ENCODE data around the gene TYRO3. TPM values are rescaled to one million over a fixed set of nuclear protein-coding genes. Genes with fewer than 3 reads are reported as not detected.

TYRO3 gene
- total RNA-seq, 1 donor from 2014 or later: 106 TPM

DNA sequence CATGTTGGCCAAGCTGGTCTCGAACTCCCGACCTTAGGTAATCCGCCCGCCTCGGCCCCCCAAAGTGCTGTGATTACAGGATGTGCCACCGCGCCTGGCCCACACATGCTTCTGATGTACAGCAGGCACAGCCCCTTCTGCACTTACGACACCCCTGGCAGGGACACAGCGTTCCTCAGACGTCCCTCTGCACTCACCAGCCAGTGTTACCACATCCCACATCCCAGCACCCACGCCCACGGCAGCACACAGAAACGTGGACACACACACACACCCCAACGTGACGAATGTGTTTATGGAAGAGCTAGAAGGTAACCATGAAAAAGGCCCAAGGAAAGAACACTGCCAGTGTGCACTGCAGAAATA lies 14.4 kb upstream of the TYRO3 start:
- Mint-ChIP-seq H3K27ac (peak overlapping the region; percentile 81), H3K36me3 (ENCODE audit: insufficient read depth) (no peaks in the 10 kb centered on the region), H3K4me1 (ENCODE audit: low read depth) (peaks cover 2% of the 10 kb centered on the region), H3K4me3 (ENCODE audit: low read depth) (peak overlapping the region; percentile 97), H3K27me3 (no peaks in the 10 kb centered on the region), H3K9me3 (ENCODE audit: low read depth) (no peaks in the 10 kb centered on the region)
- no peak for DNase-seq (ENCODE audit: low spot score, unreplicated experiment)
- TF ChIP-seq, protein P1, sequence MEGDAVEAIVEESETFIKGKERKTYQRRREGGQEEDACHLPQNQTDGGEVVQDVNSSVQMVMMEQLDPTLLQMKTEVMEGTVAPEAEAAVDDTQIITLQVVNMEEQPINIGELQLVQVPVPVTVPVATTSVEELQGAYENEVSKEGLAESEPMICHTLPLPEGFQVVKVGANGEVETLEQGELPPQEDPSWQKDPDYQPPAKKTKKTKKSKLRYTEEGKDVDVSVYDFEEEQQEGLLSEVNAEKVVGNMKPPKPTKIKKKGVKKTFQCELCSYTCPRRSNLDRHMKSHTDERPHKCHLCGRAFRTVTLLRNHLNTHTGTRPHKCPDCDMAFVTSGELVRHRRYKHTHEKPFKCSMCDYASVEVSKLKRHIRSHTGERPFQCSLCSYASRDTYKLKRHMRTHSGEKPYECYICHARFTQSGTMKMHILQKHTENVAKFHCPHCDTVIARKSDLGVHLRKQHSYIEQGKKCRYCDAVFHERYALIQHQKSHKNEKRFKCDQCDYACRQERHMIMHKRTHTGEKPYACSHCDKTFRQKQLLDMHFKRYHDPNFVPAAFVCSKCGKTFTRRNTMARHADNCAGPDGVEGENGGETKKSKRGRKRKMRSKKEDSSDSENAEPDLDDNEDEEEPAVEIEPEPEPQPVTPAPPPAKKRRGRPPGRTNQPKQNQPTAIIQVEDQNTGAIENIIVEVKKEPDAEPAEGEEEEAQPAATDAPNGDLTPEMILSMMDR (IDR thresholded peaks at IDR 0.05; ENCODE audit: unreplicated experiment): no peak

DNA sequence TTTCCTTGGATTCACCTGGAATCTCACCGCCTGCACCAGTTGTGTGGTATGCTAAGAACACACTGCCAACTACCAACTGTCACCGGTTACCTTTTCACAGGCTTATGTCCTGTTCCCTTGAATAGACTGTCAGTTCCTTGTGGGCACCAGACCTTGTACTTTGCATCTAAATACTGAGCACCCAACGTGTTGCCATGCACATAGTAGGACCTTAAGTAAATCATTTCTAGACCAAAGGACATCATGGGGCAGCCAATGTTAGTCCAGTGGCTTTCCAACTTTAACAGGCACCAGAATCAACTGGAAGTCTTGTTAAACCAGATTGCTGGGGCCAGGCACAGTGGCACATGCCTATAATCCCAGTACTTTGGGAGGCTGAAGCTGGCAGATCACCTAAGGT lies 13.8 kb upstream of the TYRO3 start:
- DNase-seq (ENCODE audit: low spot score, unreplicated experiment): no peak
- Mint-ChIP-seq H3K27me3 (no peaks in the 10 kb centered on the region), H3K4me1 (ENCODE audit: low read depth) (peaks cover 2% of the 10 kb centered on the region), H3K27ac (peak overlapping the region; percentile 89), H3K9me3 (ENCODE audit: low read depth) (no peaks in the 10 kb centered on the region), H3K36me3 (ENCODE audit: insufficient read depth) (no peaks in the 10 kb centered on the region), H3K4me3 (ENCODE audit: low read depth) (peak overlapping the region; percentile 97)
- TF ChIP-seq, protein P1 (IDR thresholded peaks at IDR 0.05; ENCODE audit: unreplicated experiment): no peak

DNA sequence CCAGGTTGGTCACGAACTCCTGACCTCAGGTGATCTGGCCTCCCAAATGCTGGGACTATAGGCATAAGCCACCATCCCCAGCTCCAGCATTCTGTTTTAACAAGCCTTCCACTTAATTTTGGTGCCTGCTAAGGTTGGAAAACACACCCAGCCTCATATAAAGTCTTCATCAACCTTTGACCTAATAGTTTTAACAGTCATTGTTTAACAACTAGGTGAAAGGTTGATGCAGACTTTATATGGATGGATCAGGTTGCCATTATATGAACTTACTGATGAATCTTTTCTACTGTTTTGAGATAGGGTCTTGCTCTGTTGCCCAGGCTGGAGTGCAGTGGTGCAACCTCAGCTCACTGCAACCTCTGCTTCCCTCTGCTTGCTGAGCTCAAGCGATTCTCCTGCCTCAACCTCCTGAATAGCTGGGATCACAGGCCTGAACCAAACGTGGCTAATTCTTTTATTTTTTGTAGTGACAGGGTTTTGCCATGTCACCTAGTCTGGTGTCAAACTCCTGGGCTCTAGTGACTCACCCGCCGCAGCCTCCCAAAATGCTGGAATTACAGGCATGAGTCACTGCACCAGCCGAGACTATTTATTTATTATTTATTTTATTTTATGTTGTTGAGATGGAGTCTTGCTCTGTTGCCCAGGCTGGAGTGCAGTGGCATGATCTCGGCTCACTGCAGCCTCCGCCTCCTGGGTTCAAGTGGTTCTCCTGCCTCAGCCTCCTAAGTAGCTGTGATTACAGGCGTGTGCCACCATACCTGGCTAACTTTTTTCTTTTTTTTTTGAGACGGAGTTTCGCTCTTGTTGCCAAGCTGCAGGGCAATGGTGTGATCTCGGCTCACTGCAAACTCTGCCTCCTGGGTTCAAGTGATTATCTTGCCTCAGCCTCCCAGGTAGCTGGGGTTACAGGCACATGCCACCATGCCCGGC lies 11.9 kb upstream of the TYRO3 start:
- DNase-seq (ENCODE audit: low spot score, unreplicated experiment): no peak
- no peaks in the 10 kb centered on the region for H3K36me3 Mint-ChIP-seq (ENCODE audit: insufficient read depth)
- H3K4me1 Mint-ChIP-seq (ENCODE audit: low read depth): peaks cover 5% of the 10 kb centered on the region
- H3K27ac Mint-ChIP-seq: no peak overlapping the region
- H3K4me3 Mint-ChIP-seq (ENCODE audit: low read depth): no peak overlapping the region
- no peaks in the 10 kb centered on the region for H3K27me3 Mint-ChIP-seq
- H3K9me3 Mint-ChIP-seq (ENCODE audit: low read depth): no peaks in the 10 kb centered on the region
- TF ChIP-seq, protein P1 (IDR thresholded peaks at IDR 0.05; ENCODE audit: unreplicated experiment): no peak

DNA sequence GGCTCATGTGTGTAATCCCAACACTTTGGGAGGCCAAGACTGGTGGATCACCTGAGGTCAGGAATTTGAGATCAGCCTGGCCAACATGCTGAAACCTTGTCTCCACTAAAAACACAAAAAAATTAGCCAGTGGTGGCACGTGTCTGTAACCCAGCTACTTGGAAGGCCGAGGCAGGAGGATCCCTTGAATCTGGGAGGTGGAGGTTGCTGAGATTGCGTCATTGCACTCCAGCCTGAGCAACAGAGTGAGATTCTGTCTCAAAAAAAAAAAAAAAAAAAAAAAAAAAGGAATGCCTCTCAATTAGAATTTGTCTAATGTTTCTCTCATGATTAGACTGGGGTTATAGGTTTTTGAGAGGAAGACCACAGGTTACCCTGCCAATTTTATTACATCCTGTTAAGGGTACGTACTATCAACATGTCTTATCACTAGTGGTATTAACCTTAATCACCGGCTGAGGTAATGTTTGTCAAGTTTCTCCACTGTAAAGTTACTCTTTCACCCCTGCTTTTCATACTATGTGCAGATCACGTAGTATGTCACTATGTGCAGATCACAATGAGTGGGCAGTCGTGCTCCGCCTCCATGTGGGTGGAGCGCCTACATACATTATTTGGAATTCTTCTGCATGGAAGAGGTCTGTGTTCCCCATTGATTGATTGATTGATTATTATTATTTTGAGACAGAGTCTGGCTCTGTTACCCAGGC lies 8.8 kb upstream of the TYRO3 start:
- Mint-ChIP-seq H3K27ac (peak overlapping the region; percentile 91), H3K4me3 (ENCODE audit: low read depth) (no peak overlapping the region), H3K9me3 (ENCODE audit: low read depth) (no peaks in the 10 kb centered on the region), H3K4me1 (ENCODE audit: low read depth) (peaks cover 2% of the 10 kb centered on the region), H3K27me3 (peaks cover 3% of the 10 kb centered on the region), H3K36me3 (ENCODE audit: insufficient read depth) (no peaks in the 10 kb centered on the region)
- no peak for DNase-seq (ENCODE audit: low spot score, unreplicated experiment)
- TF ChIP-seq, protein P1 (IDR thresholded peaks at IDR 0.05; ENCODE audit: unreplicated experiment): no peak

DNA sequence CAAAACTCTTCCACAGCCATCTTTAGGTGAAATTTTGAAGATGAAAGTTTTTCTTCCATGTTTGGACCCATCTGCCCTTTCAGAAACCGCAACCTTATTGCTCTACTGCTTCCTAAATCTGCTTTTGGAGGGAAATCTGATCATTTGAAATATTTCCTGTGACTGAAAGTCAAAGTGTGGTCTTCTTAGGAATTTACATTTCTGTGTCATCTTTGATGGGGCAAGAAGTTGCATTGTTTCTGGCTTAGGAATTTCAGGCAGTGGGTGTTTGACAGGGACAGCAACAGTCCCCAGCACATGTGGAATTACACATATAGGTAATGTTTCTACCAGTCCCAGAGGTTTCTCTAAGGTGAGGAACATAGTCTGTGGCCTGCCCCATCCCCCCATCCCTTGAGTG lies 5.3 kb upstream of the TYRO3 start:
- TF ChIP-seq, protein P1 (IDR thresholded peaks at IDR 0.05; ENCODE audit: unreplicated experiment): no peak
- DNase-seq (ENCODE audit: low spot score, unreplicated experiment): no peak
- Mint-ChIP-seq H3K4me1 (ENCODE audit: low read depth) (peaks cover 11% of the 10 kb centered on the region), H3K4me3 (ENCODE audit: low read depth) (no peak overlapping the region), H3K9me3 (ENCODE audit: low read depth) (no peaks in the 10 kb centered on the region), H3K36me3 (ENCODE audit: insufficient read depth) (no peaks in the 10 kb centered on the region), H3K27me3 (peaks cover 5% of the 10 kb centered on the region), H3K27ac (no peak overlapping the region)
